DND-41 (cell line): Measurements from ENCODE around the gene GTSF1L.
A peak's percentile ranks its signal among the peaks of the same experiment; 100 is the strongest.

ENCODE experiments used
- ATAC-seq: fragments of 200-7000 bp; cut with Tn5 transposase; 3 replicates; pipeline ENCODE4 v1.9.1; 2021; ENCODE audit warnings: low read depth; ENCODE audit not compliant: insufficient read depth
- DNase-seq: peaks from one replicate; pipeline ENCODE4 v3.0.0-alpha.2; 2020
- H2AFZ ChIP-seq: 2 replicates; pipeline ENCODE4 v1.6.0; 2012; ENCODE audit warnings: low read depth, low read length
- H3K27ac ChIP-seq: 2 replicates; pipeline ENCODE4 v1.5.1; 2012; ENCODE audit warnings: low read length, inconsistent platforms
- H3K27me3 ChIP-seq: fragments of 200-600 bp; sonication (generic); 2 replicates; pipeline ENCODE4 v1.6.0; 2012; ENCODE audit warnings: low read length, mild to moderate bottlenecking, inconsistent platforms; ENCODE audit not compliant: insufficient read depth, poor library complexity
- H3K36me3 ChIP-seq: 2 replicates; pipeline ENCODE4 v1.5.1; 2012; ENCODE audit warnings: low read length, inconsistent platforms; ENCODE audit not compliant: insufficient read depth
- H3K4me1 ChIP-seq: 2 replicates; pipeline ENCODE4 v1.5.1; 2012; ENCODE audit warnings: mild to moderate bottlenecking, low read length; ENCODE audit not compliant: insufficient read depth
- H3K4me2 ChIP-seq: 2 replicates; pipeline ENCODE4 v1.6.0; 2012; ENCODE audit warnings: mild to moderate bottlenecking, moderate library complexity, low read length, inconsistent platforms; ENCODE audit not compliant: insufficient read depth
- H3K4me3 ChIP-seq, 2 experiments: fragments of 200-600 bp in 1 of 2; shearing (Covaris generic) in 1 of 2; 2 replicates each; pipeline ENCODE4 v1.5.1; 2012 to 2016; ENCODE audit warnings: inconsistent platforms in 2 of 2, low read length in 2 of 2, mild to moderate bottlenecking in 2 of 2, low read depth in 1 of 2, moderate library complexity in 1 of 2
- H3K79me2 ChIP-seq: 2 replicates; pipeline ENCODE4 v1.6.0; 2012; ENCODE audit warnings: low read length, inconsistent platforms; ENCODE audit not compliant: insufficient read depth
- H3K9ac ChIP-seq: 2 replicates; pipeline ENCODE4 v1.6.0; 2012; ENCODE audit warnings: low read depth, mild to moderate bottlenecking, inconsistent platforms, low read length, moderate library complexity
- H3K9me3 ChIP-seq: 2 replicates; pipeline ENCODE4 v1.5.1; 2012; ENCODE audit warnings: low read length, moderate library complexity, mild to moderate bottlenecking, inconsistent platforms; ENCODE audit not compliant: insufficient read depth, severe bottlenecking
- H4K20me1 ChIP-seq: 2 replicates; pipeline ENCODE4 v1.6.0; 2012; ENCODE audit warnings: low read length; ENCODE audit not compliant: insufficient read depth
- EZH2 ChIP-seq: IDR thresholded peaks from 3 replicates; pipeline ENCODE4 v1.6.1; 2012; ENCODE audit warnings: borderline replicate concordance, low read depth, mild to moderate bottlenecking, moderate library complexity, low read length, inconsistent platforms; ENCODE audit not compliant: severe bottlenecking
- TF ChIP-seq, protein P1 (sequence below): IDR thresholded peaks from 2 replicates; pipeline ENCODE4 v1.5.1; 2012; ENCODE audit warnings: borderline replicate concordance, low read length, moderate library complexity, mild to moderate bottlenecking; ENCODE audit not compliant: poor library complexity, severe bottlenecking; ENCODE audit errors: extremely low read depth

Gene GTSF1L

DNA sequence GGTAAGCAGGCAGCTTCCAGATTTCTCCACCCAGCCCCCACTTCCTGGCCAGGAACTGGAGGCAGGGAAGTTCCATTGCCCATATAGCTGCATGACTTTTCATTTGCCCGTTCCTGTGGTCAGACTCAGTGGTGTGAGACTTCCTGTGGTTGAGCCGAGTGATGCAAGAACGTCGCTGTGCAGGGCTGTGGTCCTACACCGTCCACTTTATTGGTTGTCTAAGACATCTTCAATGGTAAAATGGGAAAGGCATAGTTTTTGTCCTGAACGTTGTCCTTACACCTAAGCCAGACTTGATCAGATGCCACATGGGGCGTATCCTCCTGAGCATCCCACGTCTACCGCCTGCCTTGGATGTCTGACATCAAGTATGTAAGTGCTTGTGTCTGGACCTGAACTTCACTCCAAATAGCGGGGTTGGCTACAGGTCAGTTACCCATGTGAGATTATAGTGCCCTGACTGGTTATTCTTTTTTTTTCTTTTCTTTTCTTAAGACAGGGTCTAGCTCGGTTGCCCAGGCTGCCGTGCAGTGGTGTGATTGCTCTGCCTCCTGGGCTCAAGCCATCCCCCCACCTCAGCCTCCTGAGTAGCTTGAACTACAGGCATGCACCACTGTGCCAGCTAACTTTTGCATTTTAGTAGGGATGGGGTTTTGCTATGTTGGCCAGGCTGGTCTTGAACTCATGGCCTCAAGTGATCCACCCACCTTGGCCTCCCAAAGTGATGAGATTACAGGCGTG, 25.9 kb upstream of the GTSF1L start:
- H3K9me3 ChIP-seq: no peaks in the 10 kb centered on the region
- no peak overlapping the region for H3K4me3 ChIP-seq
- H3K9ac ChIP-seq: no peak overlapping the region
- no peak overlapping the region for H2AFZ ChIP-seq
- no peaks in the 10 kb centered on the region for H3K79me2 ChIP-seq
- ATAC-seq (no peak), DNase-seq (no peak)
- no peaks in the 10 kb centered on the region for H3K27me3 ChIP-seq
- no peak overlapping the region for H3K4me2 ChIP-seq
- H3K27ac ChIP-seq: no peak overlapping the region
- H3K36me3 ChIP-seq: no peaks in the 10 kb centered on the region
- no peaks in the 10 kb centered on the region for H4K20me1 ChIP-seq
- TF ChIP-seq, protein P1, sequence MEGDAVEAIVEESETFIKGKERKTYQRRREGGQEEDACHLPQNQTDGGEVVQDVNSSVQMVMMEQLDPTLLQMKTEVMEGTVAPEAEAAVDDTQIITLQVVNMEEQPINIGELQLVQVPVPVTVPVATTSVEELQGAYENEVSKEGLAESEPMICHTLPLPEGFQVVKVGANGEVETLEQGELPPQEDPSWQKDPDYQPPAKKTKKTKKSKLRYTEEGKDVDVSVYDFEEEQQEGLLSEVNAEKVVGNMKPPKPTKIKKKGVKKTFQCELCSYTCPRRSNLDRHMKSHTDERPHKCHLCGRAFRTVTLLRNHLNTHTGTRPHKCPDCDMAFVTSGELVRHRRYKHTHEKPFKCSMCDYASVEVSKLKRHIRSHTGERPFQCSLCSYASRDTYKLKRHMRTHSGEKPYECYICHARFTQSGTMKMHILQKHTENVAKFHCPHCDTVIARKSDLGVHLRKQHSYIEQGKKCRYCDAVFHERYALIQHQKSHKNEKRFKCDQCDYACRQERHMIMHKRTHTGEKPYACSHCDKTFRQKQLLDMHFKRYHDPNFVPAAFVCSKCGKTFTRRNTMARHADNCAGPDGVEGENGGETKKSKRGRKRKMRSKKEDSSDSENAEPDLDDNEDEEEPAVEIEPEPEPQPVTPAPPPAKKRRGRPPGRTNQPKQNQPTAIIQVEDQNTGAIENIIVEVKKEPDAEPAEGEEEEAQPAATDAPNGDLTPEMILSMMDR: no peak
- TF ChIP-seq EZH2: no peak
- peaks cover 22% of the 10 kb centered on the region for H3K4me1 ChIP-seq

DNA sequence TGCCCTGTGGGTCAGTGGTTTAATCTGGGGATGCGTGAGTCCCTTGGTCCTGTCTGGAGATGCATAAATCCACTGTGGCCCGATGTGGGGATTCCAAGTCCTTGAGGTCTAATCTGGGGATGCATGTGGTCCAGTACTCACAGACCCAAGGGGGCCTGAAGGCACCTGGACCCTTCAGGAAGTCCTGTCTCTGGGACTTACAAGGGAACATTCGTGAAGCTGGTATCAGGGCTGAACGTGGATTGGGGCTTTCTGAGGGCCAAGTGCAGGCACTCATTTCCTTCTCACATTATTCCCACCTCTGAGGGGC, 25.2 kb upstream of the GTSF1L start:
- Histone ChIP-seq H3K27ac (0 out of 2 replicates have a peak overlapping the region, but pooled peaks have one; percentile 7), H3K4me1 (peaks cover 22% of the 10 kb centered on the region), H3K4me3 (no peak overlapping the region), H3K9ac (no peak overlapping the region), H3K36me3 (no peaks in the 10 kb centered on the region), H2AFZ (no peak overlapping the region), H3K9me3 (no peaks in the 10 kb centered on the region), H3K27me3 (no peaks in the 10 kb centered on the region), H3K79me2 (no peaks in the 10 kb centered on the region), H4K20me1 (no peaks in the 10 kb centered on the region), H3K4me2 (no peak overlapping the region)
- TF ChIP-seq, protein P1: no peak
- TF ChIP-seq EZH2: no peak
- DNase-seq: no peak
- no peak for ATAC-seq

DNA sequence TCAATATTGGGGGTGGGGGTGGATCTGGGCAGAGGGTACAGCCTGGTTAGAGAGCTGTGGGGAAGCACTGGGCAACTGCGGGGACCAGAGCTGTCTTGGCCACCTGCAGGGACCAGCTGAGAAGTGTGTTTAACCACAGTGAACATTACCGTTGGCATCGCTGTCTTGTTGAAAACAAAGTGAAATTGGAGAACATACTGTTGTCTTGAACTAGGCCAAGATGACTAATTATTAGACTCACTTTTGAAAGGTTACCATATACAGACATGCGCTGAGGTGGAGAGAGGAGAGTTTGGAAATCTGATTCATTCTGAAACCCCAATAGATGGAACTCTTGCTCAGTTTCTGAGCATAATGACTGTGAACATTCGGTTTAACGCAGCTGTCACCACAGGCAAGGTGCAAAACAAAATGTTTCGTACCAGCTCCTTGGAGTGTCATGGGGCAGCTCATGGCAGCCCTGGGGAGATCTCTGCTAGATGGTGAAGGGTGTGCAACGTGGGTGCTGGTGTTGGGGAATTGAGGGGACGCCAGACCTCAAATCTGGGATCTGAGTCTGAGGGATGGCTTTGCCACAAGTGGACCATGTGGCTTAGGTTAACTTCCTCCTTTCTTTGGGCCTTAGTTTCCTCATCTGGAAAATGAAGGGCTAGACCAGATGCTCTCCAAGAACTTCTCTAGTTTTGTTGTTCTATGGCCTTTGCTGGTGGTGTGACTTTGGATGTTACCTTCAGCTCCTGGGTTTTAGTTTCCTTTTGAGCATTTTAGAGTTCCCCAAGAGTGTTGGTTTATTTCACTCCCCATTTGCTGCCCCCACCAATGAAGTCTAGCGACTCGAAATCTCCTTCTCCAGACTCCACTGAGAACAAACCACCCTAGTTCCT, 24.6 kb upstream of the GTSF1L start:
- Histone ChIP-seq H3K9ac (no peak overlapping the region), H3K9me3 (no peaks in the 10 kb centered on the region), H3K27ac (peak overlapping the region; percentile 22; the same call in 1 of the 2 replicates), H3K4me2 (no peak overlapping the region), H3K27me3 (peaks cover under 1% of the 10 kb centered on the region), H3K4me1 (peaks cover 22% of the 10 kb centered on the region), H3K79me2 (no peaks in the 10 kb centered on the region), H4K20me1 (no peaks in the 10 kb centered on the region), H2AFZ (no peak overlapping the region), H3K36me3 (no peaks in the 10 kb centered on the region), H3K4me3 (no peak overlapping the region)
- peak; percentile 78 for DNase-seq
- peak; percentile 81 for ATAC-seq
- TF ChIP-seq, protein P1: no peak
- TF ChIP-seq EZH2: no peak
